Heart left ventricle (tissue), 13 donors: ENCODE results near the gene SNAPC2.

ENCODE experiments used
- CTCF ChIP-seq, 12 donors: fragments of 200-600 bp; sonication (generic) in 4 of 12; IDR thresholded peaks; one replicate each; pipeline versions ENCODE4 v1.5.0 to v1.8.0; 2018 to 2022; ENCODE audit warnings: antibody characterized with exemption in 12 of 12, mild to moderate bottlenecking in 5 of 12
- POLR2A ChIP-seq, 2 donors: fragments of 450-650 bp; IDR thresholded peaks; one replicate each; pipeline ENCODE4 v1.6.1; 2017; ENCODE audit warnings: antibody characterized with exemption in 2 of 2, mild to moderate bottlenecking in 2 of 2, moderate library complexity in 2 of 2
- donor health status: ischemic (EF 13 %, LVEDD 7.1; RV severe dilation, severe dysfunction).
- donor health status: DM: no; HTN: yes; CAD: no.
- donor health status: DM: no; HTN: no; CAD: no.
- donor health status: ischemic (EF 25% LVEDD 6.9; RV normal size, moderate dysfunction).
- donor health status: ischemic (EF 25% LVEDD 5.7; RV mildly dilated, moderate dysfunction).
- donor health status: ischemic (EF 35%, LVEDD 5.7; RV mildly dilated, moderate dysfunction).
- donor health status: nonischemic (EF 11% LVEDD 7.7; RV severe dilation, severe dysfunction).
- donor health status: DM: yes; HTN: yes; CAD: no.
- donor health status: PGD.
- donor health status: ischemic (EF 29% LVEDD 5.4; RV normal size, mild dysfunction).
- donor health status: nonischemic (EF 23%, LVEDD 6.1; RV moderate dilation, normal function).

GRCh38 chr19:7928334-7928706 lies 8.2 kb downstream of the SNAPC2 start:
- no peak for TF ChIP-seq POLR2A (IDR thresholded peaks at IDR 0.05)
- TF ChIP-seq CTCF (IDR thresholded peaks at IDR 0.05) = no peak
